Right lobe of liver (tissue), 4 donors: ENCODE data around the gene CENPQ.

ENCODE experiments used
- CTCF ChIP-seq, 4 donors: fragments of 200-600 bp in 3 of 4; fragments of 450-650 bp in 1 of 4; IDR thresholded peaks; one replicate each; pipeline versions ENCODE4 v1.5.1 to v1.8.0; 2016 to 2022; ENCODE audit warnings: antibody characterized with exemption in 4 of 4, mild to moderate bottlenecking in 2 of 4
- POLR2A ChIP-seq: fragments of 450-650 bp; IDR thresholded peaks from one replicate; pipeline ENCODE4 v1.6.1; 2017; ENCODE audit warnings: antibody characterized with exemption, mild to moderate bottlenecking
- donor health status: DM: no; HTN: no; CAD: no.
- donor health status: DM: no; HTN: no; CAD: no.
- donor health status: DM: no; HTN: yes; CAD: no.

GRCh38 chr6:49504666-49505065 lies 41.5 kb downstream of the CENPQ start:
- TF ChIP-seq CTCF (IDR thresholded peaks at IDR 0.05) (no peak), POLR2A (no peak)
